ENCODE measurements around the gene SEL1L2.
A peak's percentile ranks its signal among the peaks of the same experiment; 100 is the strongest.
"Not testable (repeated sequence)": the region's sequence is repeated elsewhere in the genome, so short reads cannot be mapped to it uniquely, and the experiment has no call there.

SEL1L2 gene

DNA sequence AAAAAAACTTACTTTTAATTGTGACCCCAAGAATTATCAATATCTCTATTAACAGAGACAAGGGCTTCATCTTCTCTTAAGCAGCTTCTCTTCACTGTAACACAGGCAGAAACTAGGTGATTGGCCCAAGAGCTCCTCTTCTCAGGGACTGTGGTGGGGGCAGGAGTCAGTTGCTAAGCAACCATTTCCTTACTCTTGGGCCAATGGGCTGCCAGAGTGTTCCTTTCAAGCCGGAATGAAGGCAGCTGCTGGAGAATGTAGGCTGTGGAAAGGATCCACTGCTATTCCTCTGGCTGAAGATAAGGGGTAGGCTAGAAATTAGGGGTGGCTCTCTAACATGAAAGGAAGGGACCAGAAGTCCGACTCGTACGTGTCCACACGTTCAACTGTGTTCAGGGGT, at the start of gene SEL1L2:
TSS of gene SEL1L2 (minus strand) at position 150 of the 400 bp plus-strand sequence. CDS start at position 70, 80 bp downstream.
- DNase-seq = no peak

- DNase-seq = no peak
Observed at GRCh38 chr20:14036567-14036966, 46.2 kb upstream of the SEL1L2 start.

GRCh38 chr20:14033310-14033709, 42.9 kb upstream of the SEL1L2 start:
- DNase-seq = no peak

GRCh38 chr20:14030991-14031390, 40.6 kb upstream of the SEL1L2 start:
- no peak for DNase-seq

- DNase-seq = no peak
Observed at GRCh38 chr20:14012671-14013070, 22.3 kb upstream of the SEL1L2 start.

GRCh38 chr20:14009208-14009607, 18.8 kb upstream of the SEL1L2 start:
- DNase-seq = no peak

DNA sequence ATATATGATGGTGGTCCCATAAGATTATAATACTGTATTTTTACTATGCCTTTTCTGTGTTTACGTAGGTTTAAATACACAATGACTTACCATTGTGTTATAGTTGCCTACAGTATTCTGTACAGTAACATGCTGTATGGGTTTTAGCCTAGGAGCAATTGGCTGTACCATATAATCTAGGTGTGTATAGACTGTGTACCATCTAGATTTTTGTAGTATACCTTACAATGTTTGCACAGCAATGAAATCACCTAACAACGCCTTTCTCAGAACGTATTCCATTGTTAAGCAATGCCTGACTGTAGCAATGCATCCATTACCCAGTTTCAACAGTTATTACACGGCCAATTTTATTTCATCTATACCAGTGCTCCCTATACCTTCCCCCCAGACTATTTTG, 15.6 kb upstream of the SEL1L2 start:
- no peak for DNase-seq

GRCh38 chr20:14000917-14001316, 10.5 kb upstream of the SEL1L2 start:
- no peak for DNase-seq

DNA sequence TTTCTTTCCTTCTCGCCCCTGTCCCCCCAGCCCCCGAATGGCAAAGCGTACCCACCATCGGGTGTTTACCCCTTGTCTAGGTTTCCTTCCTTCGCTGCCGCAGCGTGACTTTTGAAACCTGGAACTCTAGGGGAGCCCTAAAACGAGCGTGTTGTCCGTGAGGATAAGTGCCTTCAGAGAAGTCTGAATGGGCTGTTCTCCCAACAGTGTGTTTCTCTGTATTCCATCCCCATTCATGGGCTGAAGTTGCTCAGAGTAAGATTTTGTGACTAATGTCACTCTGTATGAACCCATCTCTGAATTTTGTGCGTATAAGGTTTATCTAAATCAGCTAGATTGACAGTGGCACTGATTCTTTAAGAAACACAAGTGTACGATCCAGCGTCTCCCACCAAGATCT, 5.9 kb upstream of the SEL1L2 start:
- DNase-seq = no peak

- DNase-seq = peak; percentile 2
Observed at GRCh38 chr20:13995841-13996240, 5.4 kb upstream of the SEL1L2 start.

- peak; percentile 68 for DNase-seq
Observed at GRCh38 chr20:13995086-13995665, 4.8 kb upstream of the SEL1L2 start, which contains the start of gene MACROD2. Gene MACROD2 (plus strand): TSS chr20:13995516.

- DNase-seq = not testable (repeated sequence)
Observed at GRCh38 chr20:13991955-13992354, 1.5 kb upstream of the SEL1L2 start.

- no peak for DNase-seq
Observed at GRCh38 chr20:13991311-13991710, 897 bp upstream of the SEL1L2 start.

DNA sequence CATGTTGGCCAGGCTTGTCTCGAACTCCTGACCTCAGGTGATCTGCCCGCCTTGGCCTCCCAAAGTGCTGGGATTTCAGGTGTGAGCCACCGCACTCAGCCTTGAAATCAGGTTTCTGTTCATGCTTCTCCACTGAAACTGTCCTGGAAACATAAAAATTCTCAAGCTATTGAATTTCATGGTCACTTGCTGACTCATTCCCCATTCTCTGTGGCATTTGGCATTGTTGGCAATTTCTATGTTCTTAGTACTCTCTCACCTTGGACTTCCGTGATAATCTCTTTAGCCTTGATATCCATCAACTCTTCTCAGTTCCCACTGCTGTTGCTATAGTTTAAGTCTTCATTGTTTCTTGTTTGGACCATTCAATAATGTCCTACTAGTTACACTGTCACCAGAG, 6.2 kb downstream of the SEL1L2 start:
- no peak for DNase-seq

GRCh38 chr20:13960525-13960924, 29.9 kb downstream of the SEL1L2 start:
- no peak for DNase-seq

GRCh38 chr20:13960119-13960518, 30.3 kb downstream of the SEL1L2 start:
- no peak for DNase-seq

- DNase-seq = peak; percentile 4
Observed at GRCh38 chr20:13953227-13953626, 37.2 kb downstream of the SEL1L2 start.

DNA sequence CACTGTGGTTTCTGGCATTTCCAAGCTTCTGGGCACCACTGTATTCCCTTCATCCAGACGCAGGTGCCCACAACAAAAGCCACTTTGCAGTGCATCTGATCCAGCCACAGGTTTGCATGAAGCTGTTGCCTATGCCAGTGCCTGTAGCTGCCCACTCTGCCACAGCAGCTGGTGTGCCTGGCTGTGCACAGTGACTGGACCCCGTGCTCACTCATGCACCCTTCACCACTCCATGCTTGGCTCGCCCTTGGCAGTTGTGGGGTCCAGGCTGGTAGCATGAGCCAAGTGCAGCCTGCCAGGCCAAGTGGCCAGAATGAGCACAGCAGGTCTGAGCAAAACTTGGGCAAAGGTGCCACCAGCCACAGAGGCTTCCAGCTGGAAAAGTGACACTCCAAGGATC, 42.7 kb downstream of the SEL1L2 start:
- no peak for DNase-seq

- no peak for DNase-seq
Observed at GRCh38 chr20:13941031-13941430, 49.4 kb downstream of the SEL1L2 start.

GRCh38 chr20:13936781-13937576, 53.4 kb downstream of the SEL1L2 start:
- DNase-seq = no peak

GRCh38 chr20:13934992-13935894, 55.2 kb downstream of the SEL1L2 start:
- DNase-seq = no peak

- no peak for DNase-seq
Observed at GRCh38 chr20:13930281-13930680, 60.1 kb downstream of the SEL1L2 start.

DNA sequence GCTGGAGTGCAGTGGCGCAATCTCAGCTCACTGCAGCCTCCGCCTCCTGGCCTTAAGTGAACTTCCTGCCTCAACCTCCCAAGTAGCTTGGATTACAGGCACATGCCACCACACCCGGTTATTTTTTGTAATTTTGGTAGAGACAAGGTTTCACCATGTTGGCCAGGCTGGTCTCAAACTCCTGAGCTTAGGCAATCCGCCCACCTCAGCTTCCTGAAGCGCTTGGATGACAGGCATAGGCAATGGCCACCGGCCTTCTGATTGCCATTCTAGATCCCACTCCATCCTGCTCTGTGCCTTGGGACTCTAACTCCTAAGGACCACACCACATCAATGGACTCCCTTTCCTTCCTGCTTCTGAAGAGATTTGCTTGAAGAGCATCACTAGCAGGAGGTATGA, 60.6 kb downstream of the SEL1L2 start:
- DNase-seq = no peak

DNA sequence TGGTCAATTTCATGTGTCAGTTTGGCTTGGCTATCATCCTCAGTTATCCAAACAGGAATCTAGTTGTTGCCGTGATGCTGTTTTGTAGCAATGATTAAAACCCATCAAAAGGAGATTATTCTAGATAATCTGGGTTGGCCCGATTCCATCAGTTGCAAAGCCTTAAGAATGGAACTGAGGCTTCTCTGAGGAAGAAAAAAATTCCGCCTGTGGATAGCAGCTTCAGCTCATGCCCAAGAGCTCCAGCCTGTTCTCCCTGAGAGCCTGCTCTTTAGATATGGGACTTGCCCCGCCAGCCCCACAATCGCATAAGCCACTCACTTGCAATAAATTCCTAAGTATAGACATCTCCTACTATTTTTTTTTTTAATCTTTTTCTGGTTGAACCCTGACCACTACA, 61.5 kb downstream of the SEL1L2 start:
- no peak for DNase-seq

All from activated CD4-positive, alpha-beta T cell treated with anti-CD3 and anti-CD28 coated beads for 48 hours (primary cell).